HG02610 (cell line): ENCODE measurements around the gene CACTIN.
"Not testable (repeated sequence)": the region's sequence is repeated elsewhere in the genome, so short reads cannot be mapped to it uniquely, and the experiment has no call there.

Experiments
- ATAC-seq: cut with Tn5 transposase; IDR thresholded peaks from one replicate; pipeline ENCODE4 v1.9.1; 2021; ENCODE audit warnings: mild to moderate bottlenecking, moderate library complexity; ENCODE audit not compliant: unreplicated experiment

The CACTIN gene

GRCh38 chr19:3626473-3627350, at the start of gene CACTIN:
Gene CACTIN (minus strand): TSS chr19:3626790. CDS start chr19:3626762, 28 bp downstream.
- peak; percentile 86 for ATAC-seq

- ATAC-seq: no peak
These were observed 48.4 kb upstream of the CACTIN start for GRCh38 chr19:3674784-3675543.

GRCh38 chr19:3673506-3674439, 47.2 kb upstream of the CACTIN start:
- no peak for ATAC-seq

- no peak for ATAC-seq
These were observed 46.4 kb upstream of the CACTIN start for GRCh38 chr19:3672993-3673392.

- ATAC-seq: no peak
These were observed 46.0 kb upstream of the CACTIN start for GRCh38 chr19:3672575-3672948.

- no peak for ATAC-seq
These were observed 45.3 kb upstream of the CACTIN start for GRCh38 chr19:3671680-3672574.

GRCh38 chr19:3670796-3671679, 44.4 kb upstream of the CACTIN start:
- ATAC-seq: no peak

GRCh38 chr19:3669947-3670795, 43.6 kb upstream of the CACTIN start:
- ATAC-seq: no peak

- ATAC-seq: no peak
These were observed 42.7 kb upstream of the CACTIN start for GRCh38 chr19:3669082-3669946.

- no peak for ATAC-seq
These were observed 41.9 kb upstream of the CACTIN start for GRCh38 chr19:3668331-3669081.

GRCh38 chr19:3667766-3668165, 41.2 kb upstream of the CACTIN start:
- ATAC-seq: no peak

GRCh38 chr19:3667037-3667638, 40.5 kb upstream of the CACTIN start:
- no peak for ATAC-seq

- not testable (repeated sequence) for ATAC-seq
These were observed 39.9 kb upstream of the CACTIN start for GRCh38 chr19:3666545-3666856.

- no peak for ATAC-seq
These were observed 39.3 kb upstream of the CACTIN start for GRCh38 chr19:3665681-3666544.
